Loucy (cell line): ENCODE results near the gene RPS3.
"Not testable (repeated sequence)": the region's sequence is repeated elsewhere in the genome, so short reads cannot be mapped to it uniquely, and the experiment has no call there.

ENCODE experiments used
- H2AFZ ChIP-seq: fragments of 200-600 bp; sonication (generic); 2 replicates; pipeline ENCODE4 v1.6.0; 2016; ENCODE audit warnings: antibody characterized with exemption, mild to moderate bottlenecking, low read length, moderate library complexity
- H3F3A ChIP-seq: fragments of 200-600 bp; 2 replicates; pipeline ENCODE4 v1.6.0; 2016; ENCODE audit warnings: antibody characterized with exemption, low read depth, mild to moderate bottlenecking
- H3K27me3 ChIP-seq: fragments of 200-600 bp; sonication (generic); 2 replicates; pipeline ENCODE4 v1.6.1; 2014; ENCODE audit warnings: low read length, mild to moderate bottlenecking; ENCODE audit not compliant: insufficient read depth, poor library complexity, severe bottlenecking
- H3K36me3 ChIP-seq: fragments of 200-600 bp; sonication (generic); 2 replicates; pipeline ENCODE4 v1.6.1; 2016; ENCODE audit warnings: low read length; ENCODE audit not compliant: insufficient read depth
- H3K4me1 ChIP-seq: fragments of 200-600 bp; sonication (generic); 2 replicates; pipeline ENCODE4 v1.5.1; 2014; ENCODE audit warnings: low read length, mild to moderate bottlenecking; ENCODE audit not compliant: insufficient read depth, poor library complexity, severe bottlenecking
- H3K4me2 ChIP-seq: fragments of 200-600 bp; sonication (generic); 2 replicates; pipeline ENCODE4 v1.6.0; 2014; ENCODE audit warnings: antibody characterized with exemption, low read length, low read depth, mild to moderate bottlenecking; ENCODE audit not compliant: poor library complexity, severe bottlenecking
- H3K4me3 ChIP-seq: fragments of 200-600 bp; sonication (generic); 2 replicates; pipeline ENCODE4 v1.5.1; 2014; ENCODE audit warnings: low read length, mild to moderate bottlenecking, mixed read lengths; ENCODE audit not compliant: poor library complexity, severe bottlenecking
- H3K79me2 ChIP-seq: fragments of 200-600 bp; sonication (generic); 2 replicates; pipeline ENCODE4 v1.6.1; 2014; ENCODE audit warnings: low read length; ENCODE audit not compliant: insufficient read depth
- H3K9ac ChIP-seq: fragments of 200-600 bp; sonication (generic); 2 replicates; pipeline ENCODE4 v1.6.0; 2014; ENCODE audit warnings: mild to moderate bottlenecking, low read depth, low read length, moderate library complexity; ENCODE audit not compliant: poor library complexity, severe bottlenecking
- H3K9me2 ChIP-seq: fragments of 200-600 bp; sonication (generic); replicated peaks from 2 replicates; pipeline ENCODE4 v1.6.1; 2016; ENCODE audit warnings: low read depth, low read length, mixed read lengths
- H3K9me3 ChIP-seq: fragments of 200-600 bp; sonication (generic); 2 replicates; pipeline ENCODE4 v1.6.1; 2014; ENCODE audit warnings: mild to moderate bottlenecking, antibody characterized with exemption, low read length, low read depth; ENCODE audit not compliant: insufficient read depth
- H4K20me1 ChIP-seq: fragments of 200-600 bp; sonication (generic); 2 replicates; pipeline ENCODE4 v1.6.0; 2014; ENCODE audit warnings: antibody characterized with exemption, low read length, mild to moderate bottlenecking; ENCODE audit not compliant: insufficient read depth, poor library complexity, severe bottlenecking
- CTCF ChIP-seq: fragments of 200-600 bp; sonication (generic); conservative IDR thresholded peaks from 2 replicates; pipeline ENCODE4 v1.5.1; 2014; ENCODE audit warnings: mild to moderate bottlenecking, antibody characterized with exemption, low read length
- EZH2phosphoT487 ChIP-seq: fragments of 200-600 bp; IDR thresholded peaks from 2 replicates; pipeline ENCODE4 v1.6.1; 2018; ENCODE audit warnings: antibody characterized with exemption, mild to moderate bottlenecking, moderate library complexity, borderline replicate concordance

Gene RPS3

GRCh38 chr11:75365711-75366181 is 33.6 kb upstream of the RPS3 start:
- TF ChIP-seq CTCF (no peak), EZH2phosphoT487 (no peak)
- H3K4me2 ChIP-seq: no peak overlapping the region

GRCh38 chr11:75366826-75367225 is 32.5 kb upstream of the RPS3 start:
- H3K4me2 ChIP-seq, H3K9ac ChIP-seq, H3K4me3 ChIP-seq, H3K27me3 ChIP-seq, H3K36me3 ChIP-seq, H4K20me1 ChIP-seq, H3K79me2 ChIP-seq, H2AFZ ChIP-seq, H3K9me3 ChIP-seq, H3K9me2 ChIP-seq: not testable (repeated sequence)
- peaks cover 17% of the 10 kb centered on the region for H3F3A ChIP-seq
- H3K4me1 ChIP-seq: peaks cover 47% of the 10 kb centered on the region

More at GRCh38 chr11:75365711-75366181, 33.6 kb upstream of the RPS3 start:
- Histone ChIP-seq H3K4me1 (peaks cover 39% of the 10 kb centered on the region), H3K9ac (no peak overlapping the region), H3K36me3 (no peaks in the 10 kb centered on the region), H3K4me3 (no peak overlapping the region), H3K27me3 (no peaks in the 10 kb centered on the region), H3K9me3 (no peaks in the 10 kb centered on the region), H2AFZ (no peak overlapping the region), H4K20me1 (no peaks in the 10 kb centered on the region), H3K9me2 (no peaks in the 10 kb centered on the region), H3F3A (peaks cover 17% of the 10 kb centered on the region), H3K79me2 (no peaks in the 10 kb centered on the region)

- Histone ChIP-seq H3K4me1 (peaks cover 54% of the 10 kb centered on the region), H3K27me3 (no peaks in the 10 kb centered on the region), H3K9me3 (no peaks in the 10 kb centered on the region), H3K36me3 (no peaks in the 10 kb centered on the region), H3K79me2 (no peaks in the 10 kb centered on the region), H3F3A (peaks cover 17% of the 10 kb centered on the region), H3K9ac (peak overlapping the region; percentile 55), H3K4me3 (peak overlapping the region; percentile 30), H2AFZ (peak overlapping the region; percentile 79; the same call in 1 of the 2 replicates), H3K9me2 (no peaks in the 10 kb centered on the region), H3K4me2 (peak overlapping the region; percentile 71), H4K20me1 (no peaks in the 10 kb centered on the region)
- TF ChIP-seq CTCF (0 out of 2 replicates have a peak, but pooled peaks have one; percentile 10), EZH2phosphoT487 (no peak)
These were observed 29.6 kb upstream of the RPS3 start for GRCh38 chr11:75369560-75370255.
